ENCODE measurements around the gene TANK.

- TF ChIP-seq CTCF (conservative IDR thresholded peaks at IDR 0.05; ENCODE audit: low read depth, low read length) (no peak), EZH2 (IDR thresholded peaks at IDR 0.05; ENCODE audit: borderline replicate concordance, low read depth, low read length, poor library complexity, severe bottlenecking) (no peak)
Observed at GRCh38 chr2:161141033-161141432, 19.2 kb upstream of the TANK start.
